ENCODE measurements around the gene NFASC. TPM values are rescaled to one million over a fixed set of nuclear protein-coding genes. Genes with fewer than 3 reads are reported as not detected.

The NFASC gene
- total RNA-seq, 4 donors from 2014 or later, result 6.3 to 15.1 (median 11.7) TPM

GRCh38 chr1:205056956-205057568 lies 186.4 kb downstream of the NFASC start:
- H3K4me3 ChIP-seq, result no peak overlapping the region
- no peak overlapping the region for H3K27ac ChIP-seq
- no peak for DNase-seq
- intact Hi-C loops (cut with DNase I), result no loop called here
- no peak for TF ChIP-seq POLR2A (IDR thresholded peaks at IDR 0.05)
- TF ChIP-seq, protein P1, sequence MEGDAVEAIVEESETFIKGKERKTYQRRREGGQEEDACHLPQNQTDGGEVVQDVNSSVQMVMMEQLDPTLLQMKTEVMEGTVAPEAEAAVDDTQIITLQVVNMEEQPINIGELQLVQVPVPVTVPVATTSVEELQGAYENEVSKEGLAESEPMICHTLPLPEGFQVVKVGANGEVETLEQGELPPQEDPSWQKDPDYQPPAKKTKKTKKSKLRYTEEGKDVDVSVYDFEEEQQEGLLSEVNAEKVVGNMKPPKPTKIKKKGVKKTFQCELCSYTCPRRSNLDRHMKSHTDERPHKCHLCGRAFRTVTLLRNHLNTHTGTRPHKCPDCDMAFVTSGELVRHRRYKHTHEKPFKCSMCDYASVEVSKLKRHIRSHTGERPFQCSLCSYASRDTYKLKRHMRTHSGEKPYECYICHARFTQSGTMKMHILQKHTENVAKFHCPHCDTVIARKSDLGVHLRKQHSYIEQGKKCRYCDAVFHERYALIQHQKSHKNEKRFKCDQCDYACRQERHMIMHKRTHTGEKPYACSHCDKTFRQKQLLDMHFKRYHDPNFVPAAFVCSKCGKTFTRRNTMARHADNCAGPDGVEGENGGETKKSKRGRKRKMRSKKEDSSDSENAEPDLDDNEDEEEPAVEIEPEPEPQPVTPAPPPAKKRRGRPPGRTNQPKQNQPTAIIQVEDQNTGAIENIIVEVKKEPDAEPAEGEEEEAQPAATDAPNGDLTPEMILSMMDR (IDR thresholded peaks at IDR 0.05), result no peak
- H3K27me3 ChIP-seq, result peaks cover 0 to 59% (median 0%) of the 10 kb centered on the region in 4 donors
- 84 to 90% methylated on average over 4 to 6 of the region's 6 CpGs for WGBS, 2 donors
- no peaks in the 10 kb centered on the region for H3K9me3 ChIP-seq
- H3K4me1 ChIP-seq, result peaks cover 0 to 7% (median 4%) of the 10 kb centered on the region in 3 donors
- no peaks in the 10 kb centered on the region for H3K36me3 ChIP-seq

GRCh38 chr1:205057808-205058575 lies 187.3 kb downstream of the NFASC start:
- Histone ChIP-seq H3K27me3 (peaks cover 0 to 56% (median 0%) of the 10 kb centered on the region in 4 donors), H3K4me3 (no peak overlapping the region), H3K9me3 (no peaks in the 10 kb centered on the region), H3K36me3 (no peaks in the 10 kb centered on the region), H3K4me1 (peaks cover 0 to 7% (median 4%) of the 10 kb centered on the region in 3 donors), H3K27ac (no peak overlapping the region)
- 82 to 83% methylated on average over 7 to 8 of the region's 19 CpGs for WGBS, 2 donors
- intact Hi-C loops (cut with DNase I), result no loop called here
- TF ChIP-seq POLR2A (IDR thresholded peaks at IDR 0.05), result no peak
- TF ChIP-seq, protein P1 (IDR thresholded peaks at IDR 0.05), result no peak
- DNase-seq, result no peak

GRCh38 chr1:205058853-205059252 lies 188.2 kb downstream of the NFASC start:
- Histone ChIP-seq H3K27me3 (peaks cover 0 to 47% (median 0%) of the 10 kb centered on the region in 4 donors), H3K4me3 (no peak overlapping the region), H3K9me3 (no peaks in the 10 kb centered on the region), H3K4me1 (peaks cover 0 to 7% (median 4%) of the 10 kb centered on the region in 3 donors), H3K36me3 (no peaks in the 10 kb centered on the region), H3K27ac (no peak overlapping the region)
- intact Hi-C loops (cut with DNase I), result no loop called here
- 95 to 100% methylated on average over 2 to 11 of the region's 12 CpGs for WGBS, 2 donors
- TF ChIP-seq, protein P1 (IDR thresholded peaks at IDR 0.05), result no peak
- no peak for TF ChIP-seq POLR2A (IDR thresholded peaks at IDR 0.05)
- no peak for DNase-seq

DNA sequence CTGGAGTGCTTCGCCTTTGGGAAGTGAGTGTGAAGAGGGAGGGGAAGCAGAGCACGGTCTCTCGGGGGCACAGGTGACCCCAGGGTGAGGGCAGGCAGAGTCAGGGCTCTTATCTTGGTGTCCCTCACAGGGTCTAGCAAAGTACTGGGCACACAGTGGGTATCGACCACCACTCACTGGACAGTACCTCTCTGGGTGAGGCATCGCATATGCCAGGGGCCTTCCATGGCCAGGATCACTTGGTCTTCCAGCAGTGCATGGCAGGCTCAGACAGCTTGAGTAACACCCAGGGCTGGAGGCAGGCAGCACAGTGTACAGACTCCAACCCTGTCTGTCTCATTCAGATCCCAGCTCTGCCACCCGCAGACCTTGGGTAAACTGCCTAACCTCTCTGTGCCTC lies 189.0 kb downstream of the NFASC start:
- no peak for DNase-seq

More for the DNA sequence above, 189.0 kb downstream of the NFASC start:
- WGBS, 2 donors, result 85 to 100% methylated on average over 2 to 4 of the region's 6 CpGs
- intact Hi-C loops (cut with DNase I), result loop anchor here (5.0 kb wide), 1 partner anchor 67 kb away; no protein-coding TSS in a partner anchor
- Histone ChIP-seq H3K36me3 (no peaks in the 10 kb centered on the region), H3K4me1 (peaks cover 0 to 7% (median 4%) of the 10 kb centered on the region in 3 donors), H3K27ac (no peak overlapping the region), H3K27me3 (peaks cover 0 to 39% (median 0%) of the 10 kb centered on the region in 4 donors), H3K9me3 (no peaks in the 10 kb centered on the region), H3K4me3 (no peak overlapping the region)
- no peak for TF ChIP-seq POLR2A (IDR thresholded peaks at IDR 0.05)
- TF ChIP-seq, protein P1 (IDR thresholded peaks at IDR 0.05), result no peak
